Measurements from ENCODE around the gene AHI1. TPM values are rescaled to one million over a fixed set of nuclear protein-coding genes. Genes with fewer than 3 reads are reported as not detected.

The AHI1 gene
- total and polyA plus RNA-seq, 2 of the 13 experiments (the other 11 are each of a cell fraction or from before 2014, with no cell fraction given) = 7.2 to 18.6 TPM

DNA sequence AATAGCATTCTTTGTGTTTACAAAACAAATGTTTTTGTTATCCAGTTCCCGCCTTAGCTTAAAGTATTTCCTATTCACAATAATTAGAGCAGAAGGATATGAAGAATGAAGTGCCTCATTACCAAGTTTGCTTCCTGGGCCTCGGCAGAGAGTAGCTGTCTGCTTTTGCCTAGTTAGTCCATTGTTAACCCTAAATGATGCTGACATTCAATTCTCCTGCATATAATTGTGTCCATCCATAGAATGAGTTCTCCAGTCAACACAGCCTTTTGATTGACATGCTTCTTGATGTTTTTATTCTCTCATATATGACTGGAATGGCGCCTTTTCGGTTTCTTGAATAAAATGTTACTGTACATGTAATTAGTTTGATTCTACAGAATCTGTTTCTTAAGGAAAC, 215.6 kb downstream of the AHI1 start (continued):
- TF ChIP-seq, protein P1, sequence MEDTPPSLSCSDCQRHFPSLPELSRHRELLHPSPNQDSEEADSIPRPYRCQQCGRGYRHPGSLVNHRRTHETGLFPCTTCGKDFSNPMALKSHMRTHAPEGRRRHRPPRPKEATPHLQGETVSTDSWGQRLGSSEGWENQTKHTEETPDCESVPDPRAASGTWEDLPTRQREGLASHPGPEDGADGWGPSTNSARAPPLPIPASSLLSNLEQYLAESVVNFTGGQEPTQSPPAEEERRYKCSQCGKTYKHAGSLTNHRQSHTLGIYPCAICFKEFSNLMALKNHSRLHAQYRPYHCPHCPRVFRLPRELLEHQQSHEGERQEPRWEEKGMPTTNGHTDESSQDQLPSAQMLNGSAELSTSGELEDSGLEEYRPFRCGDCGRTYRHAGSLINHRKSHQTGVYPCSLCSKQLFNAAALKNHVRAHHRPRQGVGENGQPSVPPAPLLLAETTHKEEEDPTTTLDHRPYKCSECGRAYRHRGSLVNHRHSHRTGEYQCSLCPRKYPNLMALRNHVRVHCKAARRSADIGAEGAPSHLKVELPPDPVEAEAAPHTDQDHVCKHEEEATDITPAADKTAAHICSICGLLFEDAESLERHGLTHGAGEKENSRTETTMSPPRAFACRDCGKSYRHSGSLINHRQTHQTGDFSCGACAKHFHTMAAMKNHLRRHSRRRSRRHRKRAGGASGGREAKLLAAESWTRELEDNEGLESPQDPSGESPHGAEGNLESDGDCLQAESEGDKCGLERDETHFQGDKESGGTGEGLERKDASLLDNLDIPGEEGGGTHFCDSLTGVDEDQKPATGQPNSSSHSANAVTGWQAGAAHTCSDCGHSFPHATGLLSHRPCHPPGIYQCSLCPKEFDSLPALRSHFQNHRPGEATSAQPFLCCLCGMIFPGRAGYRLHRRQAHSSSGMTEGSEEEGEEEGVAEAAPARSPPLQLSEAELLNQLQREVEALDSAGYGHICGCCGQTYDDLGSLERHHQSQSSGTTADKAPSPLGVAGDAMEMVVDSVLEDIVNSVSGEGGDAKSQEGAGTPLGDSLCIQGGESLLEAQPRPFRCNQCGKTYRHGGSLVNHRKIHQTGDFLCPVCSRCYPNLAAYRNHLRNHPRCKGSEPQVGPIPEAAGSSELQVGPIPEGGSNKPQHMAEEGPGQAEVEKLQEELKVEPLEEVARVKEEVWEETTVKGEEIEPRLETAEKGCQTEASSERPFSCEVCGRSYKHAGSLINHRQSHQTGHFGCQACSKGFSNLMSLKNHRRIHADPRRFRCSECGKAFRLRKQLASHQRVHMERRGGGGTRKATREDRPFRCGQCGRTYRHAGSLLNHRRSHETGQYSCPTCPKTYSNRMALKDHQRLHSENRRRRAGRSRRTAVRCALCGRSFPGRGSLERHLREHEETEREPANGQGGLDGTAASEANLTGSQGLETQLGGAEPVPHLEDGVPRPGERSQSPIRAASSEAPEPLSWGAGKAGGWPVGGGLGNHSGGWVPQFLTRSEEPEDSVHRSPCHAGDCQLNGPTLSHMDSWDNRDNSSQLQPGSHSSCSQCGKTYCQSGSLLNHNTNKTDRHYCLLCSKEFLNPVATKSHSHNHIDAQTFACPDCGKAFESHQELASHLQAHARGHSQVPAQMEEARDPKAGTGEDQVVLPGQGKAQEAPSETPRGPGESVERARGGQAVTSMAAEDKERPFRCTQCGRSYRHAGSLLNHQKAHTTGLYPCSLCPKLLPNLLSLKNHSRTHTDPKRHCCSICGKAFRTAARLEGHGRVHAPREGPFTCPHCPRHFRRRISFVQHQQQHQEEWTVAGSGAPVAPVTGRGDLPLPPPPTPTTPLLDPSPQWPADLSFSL (CRISPR knock-in tag; IDR thresholded peaks at IDR 0.05) = no peak
- TF ChIP-seq GFI1 (CRISPR knock-in tag; IDR thresholded peaks at IDR 0.05; ENCODE audit: borderline replicate concordance) (no peak), PHB2 (IDR thresholded peaks at IDR 0.05; ENCODE audit: partially characterized antibody) (no peak), FOXP1 (IDR thresholded peaks at IDR 0.05) (no peak), FOXP1 (CRISPR knock-in tag; IDR thresholded peaks at IDR 0.05) (no peak), REPIN1 (CRISPR knock-in tag; IDR thresholded peaks at IDR 0.05; ENCODE audit: borderline replicate concordance, low read depth) (no peak), SOX6 (IDR thresholded peaks at IDR 0.05) (no peak), SOX6 (CRISPR knock-in tag; IDR thresholded peaks at IDR 0.05) (no peak), CHD4 (IDR thresholded peaks at IDR 0.05; ENCODE audit: borderline replicate concordance, low read length) (no peak), KLF13 (CRISPR knock-in tag; IDR thresholded peaks at IDR 0.05) (no peak)
